Hematopoietic multipotent progenitor cell treated with erythropoietin and hydrocortisone succinate and interleukin-3 and kit ligand, for 6 days (in vitro differentiated cells): ENCODE measurements around the gene GPC1.

Experiments used
- DNase-seq: peaks from one replicate; pipeline ENCODE4 v3.0.0-alpha.2; 2015

GPC1 gene

GRCh38 chr2:240413813-240414429, 21.5 kb upstream of the GPC1 start:
- DNase-seq: no peak

GRCh38 chr2:240416821-240417220, 18.6 kb upstream of the GPC1 start:
- no peak for DNase-seq

- no peak for DNase-seq
Measured at GRCh38 chr2:240418311-240418710, 17.2 kb upstream of the GPC1 start.

GRCh38 chr2:240419271-240419670, 16.2 kb upstream of the GPC1 start:
- DNase-seq: no peak

GRCh38 chr2:240419723-240420122, 15.7 kb upstream of the GPC1 start:
- no peak for DNase-seq

- DNase-seq: no peak
Measured at GRCh38 chr2:240420206-240421104, 15.0 kb upstream of the GPC1 start.

- DNase-seq: no peak
Measured at GRCh38 chr2:240421381-240421780, 14.1 kb upstream of the GPC1 start.

GRCh38 chr2:240422658-240423329, 12.7 kb upstream of the GPC1 start:
- no peak for DNase-seq

GRCh38 chr2:240423788-240424191, 11.7 kb upstream of the GPC1 start:
- no peak for DNase-seq

GRCh38 chr2:240424341-240425235, 10.9 kb upstream of the GPC1 start:
- no peak for DNase-seq

GRCh38 chr2:240425236-240425615, 10.2 kb upstream of the GPC1 start:
- no peak for DNase-seq

- DNase-seq: no peak
Measured at GRCh38 chr2:240425697-240426096, 9.8 kb upstream of the GPC1 start.

- DNase-seq: no peak
Measured at GRCh38 chr2:240426845-240427721, 8.4 kb upstream of the GPC1 start.

GRCh38 chr2:240427729-240428128, 7.7 kb upstream of the GPC1 start:
- DNase-seq: no peak

- no peak for DNase-seq
Measured at GRCh38 chr2:240428245-240428644, 7.2 kb upstream of the GPC1 start.

- no peak for DNase-seq
Measured at GRCh38 chr2:240429341-240429871, 6.1 kb upstream of the GPC1 start.

GRCh38 chr2:240429872-240430491, 5.5 kb upstream of the GPC1 start:
- no peak for DNase-seq

GRCh38 chr2:240430595-240430994, 4.9 kb upstream of the GPC1 start:
- DNase-seq: no peak

GRCh38 chr2:240431271-240431660, 4.2 kb upstream of the GPC1 start:
- DNase-seq: no peak

- no peak for DNase-seq
Measured at GRCh38 chr2:240431661-240432424, 3.6 kb upstream of the GPC1 start.
